CD4-positive, alpha-beta T cell treated with Interleukin-1 beta for 1 hour (primary cell): ENCODE data around the gene CMPK2.
A peak's percentile ranks its signal among the peaks of the same experiment; 100 is the strongest.
"Not testable (repeated sequence)": the region's sequence is repeated elsewhere in the genome, so short reads cannot be mapped to it uniquely, and the experiment has no call there.

Experiments
- DNase-seq, 2 donors: peaks; one replicate each; pipeline ENCODE4 v3.0.0-alpha.2; 2020 to 2022

CMPK2 gene

GRCh38 chr2:6879011-6879410 is 13.3 kb upstream of the CMPK2 start:
- no peak for DNase-seq

- DNase-seq: no peak
These were observed 12.8 kb upstream of the CMPK2 start for GRCh38 chr2:6878549-6878948.

- peak in 1 of 2 donors; percentile 59 for DNase-seq
These were observed 11.9 kb upstream of the CMPK2 start, which contains the start of gene RSAD2 for GRCh38 chr2:6877402-6878304. Gene RSAD2, plus strand, starts transcription at chr2:6877777. Its CDS starts 24 bp downstream, at chr2:6877801.

GRCh38 chr2:6876309-6876708 is 10.6 kb upstream of the CMPK2 start:
- no peak for DNase-seq

- no peak for DNase-seq
These were observed 8.3 kb upstream of the CMPK2 start for GRCh38 chr2:6874032-6874431.

GRCh38 chr2:6872394-6872793 is 6.7 kb upstream of the CMPK2 start:
- no peak for DNase-seq

GRCh38 chr2:6866982-6867381 is 1.3 kb upstream of the CMPK2 start:
- DNase-seq: no peak

GRCh38 chr2:6866275-6866671 is 566 bp upstream of the CMPK2 start:
- DNase-seq: peak; percentile 39 to 40

GRCh38 chr2:6864923-6865345 is 773 bp downstream of the CMPK2 start:
- DNase-seq: no peak

- DNase-seq: no peak
These were observed 1.4 kb downstream of the CMPK2 start for GRCh38 chr2:6864231-6864754.

GRCh38 chr2:6863792-6864191 is 1.9 kb downstream of the CMPK2 start:
- no peak for DNase-seq

GRCh38 chr2:6860296-6860695 is 5.4 kb downstream of the CMPK2 start:
- no peak for DNase-seq

- not testable (repeated sequence) for DNase-seq
These were observed 7.2 kb downstream of the CMPK2 start for GRCh38 chr2:6858466-6859027.

GRCh38 chr2:6856548-6856920 is 9.2 kb downstream of the CMPK2 start:
- DNase-seq: no peak

- DNase-seq: no peak
These were observed 9.7 kb downstream of the CMPK2 start for GRCh38 chr2:6855860-6856547.

GRCh38 chr2:6854416-6854815 is 11.3 kb downstream of the CMPK2 start:
- no peak for DNase-seq

- DNase-seq: no peak
These were observed 13.5 kb downstream of the CMPK2 start for GRCh38 chr2:6852195-6852594.

- DNase-seq: no peak
These were observed 18.6 kb downstream of the CMPK2 start for GRCh38 chr2:6846967-6847681.

- DNase-seq: no peak
These were observed 19.2 kb downstream of the CMPK2 start for GRCh38 chr2:6846540-6846939.

GRCh38 chr2:6845903-6846302 is 19.8 kb downstream of the CMPK2 start:
- no peak for DNase-seq

- DNase-seq: peak in 1 of 2 donors; percentile 7
These were observed 20.4 kb downstream of the CMPK2 start for GRCh38 chr2:6845312-6845711.

GRCh38 chr2:6841537-6842287 is 24.0 kb downstream of the CMPK2 start:
- no peak for DNase-seq
